Urinary bladder (tissue), 4 donors: ENCODE measurements around the gene SOAT1. TPM values are rescaled to one million over a fixed set of nuclear protein-coding genes. Genes with fewer than 3 reads are reported as not detected.
"Not testable (repeated sequence)": the region's sequence is repeated elsewhere in the genome, so short reads cannot be mapped to it uniquely, and the experiment has no call there.

Experiments
- DNase-seq: peaks from one replicate; pipeline ENCODE4 v3.0.0-alpha.2; 2015; ENCODE audit errors: extremely low spot score
- H3K27ac ChIP-seq: one replicate; pipeline ENCODE4 v1.5.1; 2013; ENCODE audit warnings: low read depth, mild to moderate bottlenecking, moderate library complexity
- H3K36me3 ChIP-seq: one replicate; pipeline ENCODE4 v1.6.1; 2013; ENCODE audit warnings: mild to moderate bottlenecking, moderate library complexity; ENCODE audit not compliant: insufficient read depth
- H3K4me1 ChIP-seq: one replicate; pipeline ENCODE4 v1.6.1; 2013; ENCODE audit warnings: mild to moderate bottlenecking, moderate library complexity; ENCODE audit not compliant: insufficient read depth
- H3K4me3 ChIP-seq: one replicate; pipeline ENCODE4 v1.5.1; 2013; ENCODE audit warnings: low read depth, low read length
- WGBS: extraction: QIAGEN DNeasy Blood & Tissue Kit; methylation state at CpG from one replicate; pipeline ENCODE4 v1.1.7; 2013; 5-methylcytosine and 5-hydroxymethylcytosine counted together
- polyA plus RNA-seq: library from polyadenylated mRNA; stranded (reverse); fragments of 200-250 nt; gene quantifications from one replicate; pipeline ENCODE4 v1.2.3, GENCODE V29; 2013
- total RNA-seq: library from RNA; depleted of rRNA; stranded (reverse); fragments of >200 nt; gene quantifications from one replicate; pipeline ENCODE4 v1.2.3, GENCODE V29; 2014
- donor health status: healthy with polysubstance abuse.
- donor health status: healthy.

The SOAT1 gene
- total RNA-seq (19.6 TPM), polyA plus RNA-seq (9.2 TPM)

GRCh38 chr1:179293340-179294327 lies at the start of gene SOAT1:
Gene SOAT1 (plus strand): TSS chr1:179293797. CDS start chr1:179302685, 8,888 bp downstream.
- WGBS = under 1% methylated on average over 71 of the region's 71 CpGs
- H3K36me3 ChIP-seq = no peaks in the 10 kb centered on the region
- DNase-seq = peak; percentile 80
- H3K4me3 ChIP-seq = peak within 1 kb of the TSS; percentile 66
- H3K4me1 ChIP-seq = peaks cover 2% of the 10 kb centered on the region
- peak within 1 kb of the TSS; percentile 77 for H3K27ac ChIP-seq

- not testable (repeated sequence) for H3K27ac ChIP-seq, DNase-seq, H3K36me3 ChIP-seq, H3K4me3 ChIP-seq, H3K4me1 ChIP-seq
- 76% methylated on average over 2 of the region's 2 CpGs for WGBS
Measured at GRCh38 chr1:179245426-179245825, 48.2 kb upstream of the SOAT1 start.

- DNase-seq = no peak
- H3K36me3 ChIP-seq = no peaks in the 10 kb centered on the region
- WGBS = 89% methylated on average over 9 of the region's 9 CpGs
- no peak overlapping the region for H3K27ac ChIP-seq
- H3K4me3 ChIP-seq = no peak overlapping the region
- no peaks in the 10 kb centered on the region for H3K4me1 ChIP-seq
Measured at GRCh38 chr1:179247923-179248322, 45.7 kb upstream of the SOAT1 start.

- Histone ChIP-seq H3K27ac (no peak overlapping the region), H3K4me1 (no peaks in the 10 kb centered on the region), H3K36me3 (no peaks in the 10 kb centered on the region), H3K4me3 (no peak overlapping the region)
- DNase-seq = no peak
- WGBS = 22% methylated on average over 1 of the region's 1 CpG
Measured at GRCh38 chr1:179251675-179252074, 41.9 kb upstream of the SOAT1 start.

GRCh38 chr1:179252606-179253005 lies 41.0 kb upstream of the SOAT1 start:
- no peaks in the 10 kb centered on the region for H3K4me1 ChIP-seq
- DNase-seq = no peak
- H3K27ac ChIP-seq = no peak overlapping the region
- H3K4me3 ChIP-seq = no peak overlapping the region
- 76% methylated on average over 4 of the region's 4 CpGs for WGBS
- no peaks in the 10 kb centered on the region for H3K36me3 ChIP-seq

GRCh38 chr1:179253286-179253972 lies 40.2 kb upstream of the SOAT1 start:
- H3K36me3 ChIP-seq = no peaks in the 10 kb centered on the region
- no peak overlapping the region for H3K4me3 ChIP-seq
- H3K27ac ChIP-seq = no peak overlapping the region
- WGBS = 75% methylated on average over 8 of the region's 8 CpGs
- no peaks in the 10 kb centered on the region for H3K4me1 ChIP-seq
- no peak for DNase-seq

- no peak for DNase-seq
- no peak overlapping the region for H3K27ac ChIP-seq
- no peaks in the 10 kb centered on the region for H3K36me3 ChIP-seq
- no peaks in the 10 kb centered on the region for H3K4me1 ChIP-seq
- H3K4me3 ChIP-seq = no peak overlapping the region
- 86% methylated on average over 1 of the region's 1 CpG for WGBS
Measured at GRCh38 chr1:179262183-179262582, 31.4 kb upstream of the SOAT1 start.

- DNase-seq = no peak
- H3K27ac ChIP-seq = no peak overlapping the region
- H3K4me1 ChIP-seq = no peaks in the 10 kb centered on the region
- H3K36me3 ChIP-seq = no peaks in the 10 kb centered on the region
- no peak overlapping the region for H3K4me3 ChIP-seq
Measured at GRCh38 chr1:179263121-179263520, 30.5 kb upstream of the SOAT1 start.

GRCh38 chr1:179264507-179264906 lies 29.1 kb upstream of the SOAT1 start:
- Histone ChIP-seq H3K4me1 (no peaks in the 10 kb centered on the region), H3K27ac (no peak overlapping the region), H3K36me3 (no peaks in the 10 kb centered on the region), H3K4me3 (no peak overlapping the region)
- 53% methylated on average over 3 of the region's 3 CpGs for WGBS
- DNase-seq = no peak

GRCh38 chr1:179269071-179269470 lies 24.5 kb upstream of the SOAT1 start:
- no peak overlapping the region for H3K4me3 ChIP-seq
- no peak for DNase-seq
- no peaks in the 10 kb centered on the region for H3K4me1 ChIP-seq
- no peaks in the 10 kb centered on the region for H3K36me3 ChIP-seq
- no peak overlapping the region for H3K27ac ChIP-seq

GRCh38 chr1:179274424-179274823 lies 19.2 kb upstream of the SOAT1 start:
- DNase-seq, H3K36me3 ChIP-seq, H3K4me3 ChIP-seq, H3K27ac ChIP-seq, H3K4me1 ChIP-seq: not testable (repeated sequence)
- 81% methylated on average over 5 of the region's 5 CpGs for WGBS

GRCh38 chr1:179278920-179279319 lies 14.7 kb upstream of the SOAT1 start:
- Histone ChIP-seq H3K4me3 (no peak overlapping the region), H3K4me1 (no peaks in the 10 kb centered on the region), H3K36me3 (no peaks in the 10 kb centered on the region), H3K27ac (no peak overlapping the region)
- WGBS = 96% methylated on average over 5 of the region's 5 CpGs
- no peak for DNase-seq

- DNase-seq = no peak
- no peak overlapping the region for H3K27ac ChIP-seq
- no peaks in the 10 kb centered on the region for H3K4me1 ChIP-seq
- H3K4me3 ChIP-seq = no peak overlapping the region
- H3K36me3 ChIP-seq = no peaks in the 10 kb centered on the region
- 67% methylated on average over 2 of the region's 2 CpGs for WGBS
Measured at GRCh38 chr1:179283992-179284391, 9.6 kb upstream of the SOAT1 start.

GRCh38 chr1:179287946-179288345 lies 5.7 kb upstream of the SOAT1 start:
- Histone ChIP-seq H3K4me3 (no peak overlapping the region), H3K4me1 (no peaks in the 10 kb centered on the region), H3K27ac (no peak overlapping the region), H3K36me3 (no peaks in the 10 kb centered on the region)
- 78% methylated on average over 6 of the region's 6 CpGs for WGBS
- DNase-seq = no peak
